NCI-H69 (cell line): ENCODE results near the gene RALGPS1.

ENCODE experiments used
- DNase-seq: peaks from one replicate; lab custom pipeline; 2025; lab: John Stamatoyannopoulos, UW

Gene RALGPS1

GRCh38 chr9:127098916-127099553 lies 184.5 kb downstream of the RALGPS1 start:
- DNase-seq: no peak

- DNase-seq: no peak
These were observed 185.1 kb downstream of the RALGPS1 start for GRCh38 chr9:127099664-127100063.

- DNase-seq: no peak
These were observed 187.6 kb downstream of the RALGPS1 start for GRCh38 chr9:127102176-127102575.

GRCh38 chr9:127102788-127103187 lies 188.2 kb downstream of the RALGPS1 start:
- DNase-seq: no peak

GRCh38 chr9:127104581-127105311 lies 190.2 kb downstream of the RALGPS1 start:
- DNase-seq: peak; percentile 69

- no peak for DNase-seq
These were observed 191.4 kb downstream of the RALGPS1 start for GRCh38 chr9:127105805-127106465.

GRCh38 chr9:127106466-127106855 lies 191.9 kb downstream of the RALGPS1 start:
- DNase-seq: no peak

GRCh38 chr9:127107171-127107928 lies 192.8 kb downstream of the RALGPS1 start:
- DNase-seq: no peak

GRCh38 chr9:127107929-127108876 lies 193.6 kb downstream of the RALGPS1 start:
- DNase-seq: no peak

- peak; percentile 87 for DNase-seq
These were observed 194.7 kb downstream of the RALGPS1 start for GRCh38 chr9:127109212-127109711.

GRCh38 chr9:127112056-127112455 lies 197.5 kb downstream of the RALGPS1 start:
- DNase-seq: peak; percentile 92

GRCh38 chr9:127112735-127113161 lies 198.2 kb downstream of the RALGPS1 start:
- peak; percentile 48 for DNase-seq

GRCh38 chr9:127113191-127113972 lies 198.8 kb downstream of the RALGPS1 start:
- peak; percentile 52 for DNase-seq

- no peak for DNase-seq
These were observed 200.0 kb downstream of the RALGPS1 start for GRCh38 chr9:127114606-127115005.

GRCh38 chr9:127116088-127116726 lies 201.6 kb downstream of the RALGPS1 start:
- DNase-seq: no peak

GRCh38 chr9:127116957-127117356 lies 202.4 kb downstream of the RALGPS1 start:
- DNase-seq: no peak

GRCh38 chr9:127117801-127118200 lies 203.2 kb downstream of the RALGPS1 start:
- no peak for DNase-seq

- DNase-seq: peak; percentile 78
These were observed 204.2 kb downstream of the RALGPS1 start for GRCh38 chr9:127118597-127119319.

- DNase-seq: no peak
These were observed 204.7 kb downstream of the RALGPS1 start for GRCh38 chr9:127119320-127119709.
